Neural cell (in vitro differentiated cells): ENCODE data around the gene ROGDI. TPM values are rescaled to one million over a fixed set of nuclear protein-coding genes. Genes with fewer than 3 reads are reported as not detected.

ENCODE experiments used
- H2AFZ ChIP-seq: fragments of 200-600, 300-800 bp; sonication (generic), shearing (Covaris generic); 2 replicates; pipeline ENCODE4 v1.6.0; 2014; ENCODE audit warnings: low read depth, mild to moderate bottlenecking, antibody characterized with exemption, low read length, moderate library complexity
- H3F3A ChIP-seq: fragments of 200-600 bp; shearing (Covaris generic); 2 replicates; pipeline ENCODE4 v1.6.1; 2016; ENCODE audit warnings: mild to moderate bottlenecking, moderate library complexity, mixed read lengths, antibody characterized with exemption, low read length; ENCODE audit not compliant: insufficient read depth, poor library complexity, severe bottlenecking
- H3K27ac ChIP-seq: fragments of 200-600, 300-800 bp; sonication (generic), shearing (Covaris generic); 2 replicates; pipeline ENCODE4 v1.5.1; 2014; ENCODE audit warnings: mild to moderate bottlenecking, low read length, moderate library complexity
- H3K27me3 ChIP-seq: fragments of 300-800, 200-600 bp; sonication (generic), shearing (Covaris generic); 2 replicates; pipeline ENCODE4 v1.6.0; 2014; ENCODE audit warnings: mild to moderate bottlenecking, low read depth, low read length, moderate library complexity; ENCODE audit not compliant: insufficient read depth
- H3K36me3 ChIP-seq: fragments of 300-800, 200-600 bp; sonication (generic), shearing (Covaris generic); 2 replicates; pipeline ENCODE4 v1.5.1; 2014; ENCODE audit warnings: mild to moderate bottlenecking, antibody characterized with exemption, low read length, moderate library complexity; ENCODE audit not compliant: insufficient read depth
- H3K4me2 ChIP-seq: fragments of 300-800, 200-600 bp; sonication (generic), shearing (Covaris generic); 2 replicates; pipeline ENCODE4 v1.6.0; 2014; ENCODE audit warnings: mild to moderate bottlenecking, low read length
- H3K4me3 ChIP-seq: fragments of 300-800, 200-600 bp; sonication (generic), shearing (Covaris generic); 2 replicates; pipeline ENCODE4 v1.5.1; 2014; ENCODE audit warnings: mild to moderate bottlenecking, low read length, moderate library complexity
- H3K79me2 ChIP-seq: fragments of 200-600 bp; shearing (Covaris generic); replicated peaks from 2 replicates; pipeline ENCODE4 v1.6.0; 2014; ENCODE audit warnings: mild to moderate bottlenecking, low read length, moderate library complexity; ENCODE audit not compliant: insufficient read depth
- H3K9ac ChIP-seq: fragments of 300-800, 200-600 bp; sonication (generic), shearing (Covaris generic); 2 replicates; pipeline ENCODE4 v1.6.1; 2016; ENCODE audit warnings: mild to moderate bottlenecking, low read length, mixed read lengths
- H3K9me2 ChIP-seq: fragments of 200-600 bp; shearing (Covaris generic); 2 replicates; pipeline ENCODE4 v1.6.1; 2016; ENCODE audit warnings: mild to moderate bottlenecking, low read length, mixed read lengths; ENCODE audit not compliant: insufficient read depth
- H3K9me3 ChIP-seq: fragments of 200-600, 300-800 bp; sonication (generic), shearing (Covaris generic); 2 replicates; pipeline ENCODE4 v1.6.1; 2016; ENCODE audit warnings: mild to moderate bottlenecking, mixed run types, low read length, moderate library complexity, mixed read lengths
- H4K20me1 ChIP-seq: fragments of 200-600 bp; shearing (Covaris generic); 2 replicates; pipeline ENCODE4 v1.6.1; 2016; ENCODE audit warnings: mild to moderate bottlenecking, mixed run types; ENCODE audit not compliant: insufficient read depth
- CTCF ChIP-seq: fragments of 450-650 bp; IDR thresholded peaks from 2 replicates; pipeline ENCODE4 v1.5.1; 2014; ENCODE audit warnings: antibody characterized with exemption, mild to moderate bottlenecking, moderate library complexity; ENCODE audit not compliant: poor library complexity, severe bottlenecking
- EP300 ChIP-seq: fragments of 450-650 bp; conservative IDR thresholded peaks from 2 replicates; pipeline ENCODE4 v1.6.1; 2014; ENCODE audit warnings: antibody characterized with exemption, mild to moderate bottlenecking, moderate library complexity; ENCODE audit not compliant: poor library complexity, severe bottlenecking
- EZH2 ChIP-seq: fragments of 200-600, 300-800 bp; shearing (Covaris generic), sonication (generic); IDR thresholded peaks from 2 replicates; pipeline ENCODE4 v1.6.1; 2014; ENCODE audit warnings: antibody characterized with exemption, low read length, borderline replicate concordance, mild to moderate bottlenecking; ENCODE audit not compliant: insufficient read depth, poor library complexity, severe bottlenecking
- MXI1 ChIP-seq: fragments of 450-650 bp; conservative IDR thresholded peaks from 2 replicates; pipeline ENCODE4 v1.6.1; 2014; ENCODE audit warnings: antibody characterized with exemption, mild to moderate bottlenecking; ENCODE audit not compliant: poor library complexity, severe bottlenecking
- POLR2AphosphoS5 ChIP-seq: IDR thresholded peaks from 2 replicates; pipeline ENCODE4 v1.6.1; 2012
- RAD21 ChIP-seq: fragments of 450-650 bp; conservative IDR thresholded peaks from 2 replicates; pipeline ENCODE4 v1.6.1; 2014; ENCODE audit warnings: antibody characterized with exemption, mild to moderate bottlenecking, moderate library complexity
- REST ChIP-seq: IDR thresholded peaks from 2 replicates; pipeline ENCODE4 v1.6.1; 2012; ENCODE audit warnings: borderline replicate concordance
- SMC3 ChIP-seq: fragments of 450-650 bp; conservative IDR thresholded peaks from 2 replicates; pipeline ENCODE4 v1.6.1; 2014; ENCODE audit warnings: antibody characterized with exemption, mild to moderate bottlenecking, moderate library complexity; ENCODE audit not compliant: poor library complexity
- TAF1 ChIP-seq: IDR thresholded peaks from 2 replicates; pipeline ENCODE4 v1.6.1; 2012; ENCODE audit warnings: low read depth
- polyA plus RNA-seq: library from polyadenylated mRNA; depleted of rRNA; stranded (reverse); fragments of >200 nt; gene quantifications from 2 replicates; pipeline ENCODE4 v1.2.3, GENCODE V29; 2014

The ROGDI gene
- polyA plus RNA-seq, 1 donor from 2014 or later: 203 TPM

- H3K27me3 ChIP-seq: no peaks in the 10 kb centered on the region
- H3K9ac ChIP-seq: no peak overlapping the region
- H3F3A ChIP-seq: no peaks in the 10 kb centered on the region
- H3K4me2 ChIP-seq: peak overlapping the region; percentile 12
- H3K9me2 ChIP-seq: no peaks in the 10 kb centered on the region
- peak overlapping the region; percentile 23 for H3K27ac ChIP-seq
- peak overlapping the region; percentile 69 for H3K4me3 ChIP-seq
- no peaks in the 10 kb centered on the region for H3K9me3 ChIP-seq
- H3K79me2 ChIP-seq: peaks cover 12% of the 10 kb centered on the region
- peak overlapping the region; percentile 81 for H2AFZ ChIP-seq
- no peak for TF ChIP-seq CTCF
- no peak for TF ChIP-seq MXI1
- no peak for TF ChIP-seq SMC3
- no peak for TF ChIP-seq POLR2AphosphoS5
- no peak for TF ChIP-seq REST
- no peak for TF ChIP-seq TAF1
- no peak for TF ChIP-seq EP300
- TF ChIP-seq RAD21: no peak
- TF ChIP-seq EZH2: no peak
- H3K36me3 ChIP-seq: no peaks in the 10 kb centered on the region
- no peaks in the 10 kb centered on the region for H4K20me1 ChIP-seq
These were observed 34.4 kb downstream of the ROGDI start for GRCh38 chr16:4767872-4768548.

- no peaks in the 10 kb centered on the region for H3F3A ChIP-seq
- peak within 1 kb of the TSS; percentile 73 for H3K4me2 ChIP-seq
- H3K27ac ChIP-seq: peak within 1 kb of the TSS; percentile 58
- no peaks in the 10 kb centered on the region for H4K20me1 ChIP-seq
- H3K36me3 ChIP-seq: no peaks in the 10 kb centered on the region
- H3K27me3 ChIP-seq: no peaks in the 10 kb centered on the region
- H3K79me2 ChIP-seq: peaks cover 12% of the 10 kb centered on the region
- no peaks in the 10 kb centered on the region for H3K9me2 ChIP-seq
- H3K9me3 ChIP-seq: no peaks in the 10 kb centered on the region
- H3K4me3 ChIP-seq: peak within 1 kb of the TSS; percentile 99
- H2AFZ ChIP-seq: peak within 1 kb of the TSS; percentile 95
- peak within 1 kb of the TSS; percentile 91 for H3K9ac ChIP-seq
- TF ChIP-seq EP300 (no peak), RAD21 (no peak), TAF1 (no peak), EZH2 (no peak), SMC3 (peak; percentile 41), POLR2AphosphoS5 (peak; percentile 87), CTCF (no peak), MXI1 (peak; percentile 82), REST (peak; percentile 33)
These were observed 35.4 kb downstream of the ROGDI start, which contains the start of gene ZNF500 for GRCh38 chr16:4766875-4767628. ZNF500 (minus strand) TSS chr16:4767162; CDS start chr16:4765978, 1,184 bp downstream.
